Erythroblast (primary cell): ENCODE data around the gene TRAPPC3L.

ENCODE experiments used
- DNase-seq, 2 experiments: peaks; one replicate each; lab custom pipeline; 2025; lab: John Stamatoyannopoulos, UW
- GATA1 ChIP-seq: IDR thresholded peaks from 2 replicates; pipeline ENCODE4 v1.6.1; 2011; ENCODE audit warnings: low read depth, mild to moderate bottlenecking, control low read depth, low read length, moderate library complexity
- POLR2A ChIP-seq: IDR thresholded peaks from 2 replicates; pipeline ENCODE4 v1.6.1; 2011; ENCODE audit warnings: mild to moderate bottlenecking, low read length

TRAPPC3L gene

GRCh38 chr6:116483616-116484015 lies 61.9 kb downstream of the TRAPPC3L start:
- no peak for TF ChIP-seq POLR2A
- no peak for DNase-seq

DNA sequence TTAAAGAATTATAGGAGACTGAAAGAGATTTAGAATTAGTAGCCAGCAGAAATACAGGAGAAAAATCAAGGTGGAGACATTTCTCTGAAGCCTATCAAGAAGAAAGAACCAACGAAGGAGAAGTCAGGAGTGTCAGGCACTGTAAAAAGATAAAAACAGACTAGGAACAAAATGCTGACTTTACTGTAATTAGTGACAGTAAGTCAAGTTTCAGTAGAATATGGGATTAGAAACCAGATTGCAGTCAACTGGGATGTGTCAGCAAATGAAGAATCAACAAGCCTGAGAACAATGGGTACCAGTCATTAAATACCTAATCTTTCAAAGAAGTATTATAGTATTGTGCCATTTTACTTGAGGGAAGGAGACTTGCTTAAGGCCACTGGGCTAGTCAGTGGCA lies 62.7 kb downstream of the TRAPPC3L start:
- TF ChIP-seq POLR2A (no peak), GATA1 (no peak)
- DNase-seq, result no peak

DNA sequence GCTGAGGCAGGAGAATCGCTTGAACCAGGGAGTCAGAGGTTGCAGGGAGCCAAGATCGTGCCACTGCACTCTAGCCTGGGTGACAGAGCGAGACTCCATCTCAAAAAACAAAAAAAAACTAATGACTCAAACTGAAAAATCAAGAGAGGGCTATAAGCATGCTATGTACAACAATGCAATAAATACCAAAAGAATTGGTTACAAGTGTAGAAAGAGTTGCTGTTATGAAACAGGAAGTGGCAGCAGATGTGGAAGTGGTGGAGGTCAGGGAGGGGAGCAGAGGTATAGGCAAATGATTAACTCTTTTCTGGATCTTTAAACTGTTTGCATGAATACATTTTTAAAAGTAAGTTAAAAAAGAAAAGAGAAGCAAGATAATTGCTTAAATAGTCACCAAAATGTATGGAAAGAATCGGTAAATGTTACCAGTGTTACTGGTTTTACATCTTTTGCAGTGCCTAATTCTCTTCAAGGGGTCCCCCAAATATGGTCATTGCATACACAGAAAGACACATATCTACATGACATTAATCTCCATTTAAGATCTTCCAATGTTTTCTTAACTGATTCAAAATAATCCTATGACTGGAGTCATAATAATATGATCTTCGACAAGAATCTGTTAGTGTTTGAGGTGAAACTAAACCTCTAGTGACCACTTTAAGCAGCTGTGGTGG lies 69.3 kb downstream of the TRAPPC3L start:
- no peak for DNase-seq
- no peak for TF ChIP-seq POLR2A
- TF ChIP-seq GATA1, result no peak

- TF ChIP-seq GATA1 (no peak), POLR2A (no peak)
- DNase-seq, result no peak
These were observed 70.3 kb downstream of the TRAPPC3L start for GRCh38 chr6:116475141-116475540.

- no peak for DNase-seq
These were observed 72.8 kb downstream of the TRAPPC3L start for GRCh38 chr6:116472706-116473105.

DNA sequence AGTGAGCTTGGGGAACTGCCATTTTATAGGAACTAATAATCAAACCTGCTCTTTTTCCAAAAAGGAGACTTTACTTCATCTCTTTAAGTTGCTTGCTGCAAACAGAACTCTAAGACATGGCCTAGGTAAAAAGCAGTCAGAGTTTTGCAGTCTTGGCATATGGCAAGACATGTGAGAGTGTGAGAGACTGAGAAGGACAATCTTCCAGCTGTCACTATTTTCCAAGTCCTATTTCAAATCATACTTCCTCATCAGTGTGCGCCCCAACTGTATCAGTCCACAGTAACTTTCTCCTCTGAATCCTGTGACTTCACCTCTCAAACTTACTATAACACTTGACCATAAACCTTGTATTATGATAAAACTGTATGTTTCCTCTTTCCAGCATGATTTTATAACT lies 74.0 kb downstream of the TRAPPC3L start:
- TF ChIP-seq POLR2A (no peak), GATA1 (no peak)
- no peak for DNase-seq

More at GRCh38 chr6:116472706-116473105, 72.8 kb downstream of the TRAPPC3L start:
- no peak for TF ChIP-seq GATA1
- TF ChIP-seq POLR2A, result no peak

DNA sequence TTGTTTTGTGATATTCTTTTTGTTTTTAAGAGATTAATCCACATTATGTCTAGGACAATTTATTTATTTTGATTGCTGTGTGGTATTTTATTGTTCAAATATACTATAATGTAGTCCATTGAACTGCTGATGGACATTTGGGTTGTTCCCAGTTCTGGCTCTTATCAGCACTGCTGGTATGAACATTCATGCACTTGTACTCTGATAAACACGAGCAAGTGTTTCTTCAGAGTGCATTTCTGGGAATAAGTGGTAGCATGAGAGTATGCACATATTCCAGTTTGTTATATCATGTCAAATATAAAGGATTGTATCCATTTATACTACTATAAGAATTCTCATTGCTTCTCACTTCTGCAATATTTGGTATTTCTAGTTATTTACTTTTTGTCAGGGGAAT lies 77.2 kb downstream of the TRAPPC3L start:
- TF ChIP-seq GATA1, result no peak
- no peak for TF ChIP-seq POLR2A
- peak; percentile 60 to 80 for DNase-seq

DNA sequence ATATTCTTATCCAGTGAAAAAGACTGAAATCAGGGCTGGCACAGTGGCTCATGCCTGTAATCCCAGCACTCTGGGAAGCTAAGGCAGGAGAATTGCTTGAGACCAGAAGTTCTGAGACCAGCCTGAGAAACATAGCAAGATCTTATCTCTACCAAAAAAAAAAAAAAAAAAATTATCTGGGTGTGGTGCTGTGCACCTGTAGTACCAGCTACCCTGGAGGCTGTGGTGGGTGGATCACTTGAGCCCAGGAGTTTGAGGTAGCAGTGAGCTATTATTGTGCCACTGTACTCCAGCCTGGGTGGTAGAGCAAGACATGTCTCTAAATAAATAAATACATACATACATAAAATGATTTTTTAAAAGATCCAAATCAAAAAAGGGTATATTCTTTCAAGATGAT lies 78.0 kb downstream of the TRAPPC3L start:
- DNase-seq, result peak; percentile 19 to 39
- TF ChIP-seq POLR2A (no peak), GATA1 (no peak)

DNA sequence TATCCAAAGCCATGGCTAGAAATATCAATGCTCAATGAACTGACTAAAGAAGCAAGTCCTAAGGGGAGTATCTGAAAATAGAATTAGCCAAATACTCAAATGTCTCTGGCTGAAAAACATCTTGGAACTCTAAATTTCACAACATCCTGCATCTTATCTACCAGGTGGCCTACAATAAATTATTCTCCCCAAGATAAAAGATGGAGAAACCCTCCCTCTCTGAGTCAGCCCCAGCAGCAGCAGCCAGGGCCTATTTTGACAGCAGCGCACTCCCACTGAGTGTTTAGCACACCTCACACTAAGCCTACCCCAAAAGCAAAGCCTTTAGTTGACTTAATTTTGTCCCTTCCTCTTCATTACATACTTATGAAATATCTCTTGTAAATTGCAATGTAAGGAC lies 78.4 kb downstream of the TRAPPC3L start:
- no peak for TF ChIP-seq POLR2A
- TF ChIP-seq GATA1, result no peak
- no peak for DNase-seq

- DNase-seq, result no peak
- no peak for TF ChIP-seq GATA1
- no peak for TF ChIP-seq POLR2A
These were observed 80.2 kb downstream of the TRAPPC3L start for GRCh38 chr6:116465246-116465645.

GRCh38 chr6:116463301-116463700 lies 82.2 kb downstream of the TRAPPC3L start:
- DNase-seq, result no peak
- TF ChIP-seq GATA1 (no peak), POLR2A (no peak)

GRCh38 chr6:116461932-116462885 lies 83.3 kb downstream of the TRAPPC3L start:
- no peak for TF ChIP-seq POLR2A
- TF ChIP-seq GATA1, result no peak
- peak; percentile 58 to 70 for DNase-seq

DNA sequence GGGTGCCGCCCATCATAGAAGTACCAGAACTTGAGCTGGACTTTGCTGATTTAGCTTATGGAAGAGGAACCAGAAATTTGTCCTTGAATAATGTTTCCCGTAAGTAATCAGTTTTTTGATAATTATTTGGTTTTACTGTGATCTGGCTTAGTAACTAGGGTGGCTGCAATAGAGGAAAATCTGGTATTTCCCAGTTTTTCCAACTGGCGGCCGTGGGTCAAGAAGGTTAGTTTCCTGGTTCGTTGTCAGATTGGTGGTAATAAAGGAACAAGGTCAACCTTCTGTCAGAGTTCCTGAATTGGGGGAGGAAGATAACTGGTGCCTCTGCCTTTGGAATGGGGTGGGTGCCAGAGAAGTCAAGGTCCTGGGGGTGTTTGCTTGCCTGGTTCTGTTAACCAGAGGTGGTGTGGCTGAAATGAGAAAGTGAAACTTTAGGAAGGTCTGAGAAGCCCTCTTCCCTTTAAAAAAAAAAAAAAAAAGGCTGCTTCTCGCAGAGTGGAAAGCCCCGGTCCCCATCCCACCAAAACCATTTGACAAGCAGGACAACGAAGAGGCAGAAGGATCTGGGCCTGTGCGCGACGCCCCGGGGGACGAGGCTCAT lies 84.1 kb downstream of the TRAPPC3L start, which contains the start of gene CALHM6:
Gene CALHM6 (plus strand): TSS at position 45 of the 601 bp plus-strand sequence. CDS start 555 bp downstream, at position 600.
- TF ChIP-seq POLR2A, result no peak
- TF ChIP-seq GATA1, result no peak
- no peak for DNase-seq

- no peak for TF ChIP-seq POLR2A
- no peak for TF ChIP-seq GATA1
These were observed 85.6 kb downstream of the TRAPPC3L start for GRCh38 chr6:116459927-116460326.

More at GRCh38 chr6:116459927-116460326, 85.6 kb downstream of the TRAPPC3L start:
- DNase-seq, result no peak
